GM13977 (cell line): ENCODE measurements around the gene GPX7.
A peak's percentile ranks its signal among the peaks of the same experiment; 100 is the strongest.

Experiments
- DNase-seq: peaks from one replicate; pipeline ENCODE4 v3.0.0; 2012; ENCODE audit warnings: low spot score
- in situ Hi-C: fragments of 300-500 bp; cut with MboI; formaldehyde crosslinking; loops from one replicate; pipeline ENCODE4 v1.12.0; 2022; ENCODE audit warnings: low sequenced_read_pairs, low pct_unique_long_range_greater_than_20kb, mixed read lengths, inconsistent platforms; ENCODE audit not compliant: unreplicated experiment
- TF ChIP-seq, protein P1 (sequence below): IDR thresholded peaks from 2 replicates; pipeline ENCODE4 v1.5.1; 2012; ENCODE audit warnings: mild to moderate bottlenecking, control low read depth; ENCODE audit not compliant: insufficient read depth; ENCODE audit errors: extremely low read depth, missing control alignments

The GPX7 gene

DNA sequence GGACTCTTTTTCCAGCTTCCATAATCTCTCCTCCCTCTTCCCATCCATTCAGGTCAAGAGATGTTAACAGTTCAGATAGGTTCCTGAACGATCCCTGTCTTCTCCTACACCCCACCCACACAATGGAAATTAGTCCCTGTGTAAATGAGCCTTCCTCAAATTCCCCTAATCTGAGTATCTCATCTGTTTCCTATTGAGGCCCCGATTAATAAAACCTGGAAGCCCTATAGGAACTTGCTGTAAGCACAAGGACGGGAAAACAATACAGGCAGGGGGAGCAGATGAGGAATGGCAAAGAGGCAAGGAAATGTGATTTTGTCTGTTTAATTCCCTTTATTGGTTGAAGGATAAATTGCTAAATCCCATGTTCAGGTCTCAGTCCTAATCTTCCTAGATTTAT lies 7.1 kb upstream of the GPX7 start:
- TF ChIP-seq, protein P1, sequence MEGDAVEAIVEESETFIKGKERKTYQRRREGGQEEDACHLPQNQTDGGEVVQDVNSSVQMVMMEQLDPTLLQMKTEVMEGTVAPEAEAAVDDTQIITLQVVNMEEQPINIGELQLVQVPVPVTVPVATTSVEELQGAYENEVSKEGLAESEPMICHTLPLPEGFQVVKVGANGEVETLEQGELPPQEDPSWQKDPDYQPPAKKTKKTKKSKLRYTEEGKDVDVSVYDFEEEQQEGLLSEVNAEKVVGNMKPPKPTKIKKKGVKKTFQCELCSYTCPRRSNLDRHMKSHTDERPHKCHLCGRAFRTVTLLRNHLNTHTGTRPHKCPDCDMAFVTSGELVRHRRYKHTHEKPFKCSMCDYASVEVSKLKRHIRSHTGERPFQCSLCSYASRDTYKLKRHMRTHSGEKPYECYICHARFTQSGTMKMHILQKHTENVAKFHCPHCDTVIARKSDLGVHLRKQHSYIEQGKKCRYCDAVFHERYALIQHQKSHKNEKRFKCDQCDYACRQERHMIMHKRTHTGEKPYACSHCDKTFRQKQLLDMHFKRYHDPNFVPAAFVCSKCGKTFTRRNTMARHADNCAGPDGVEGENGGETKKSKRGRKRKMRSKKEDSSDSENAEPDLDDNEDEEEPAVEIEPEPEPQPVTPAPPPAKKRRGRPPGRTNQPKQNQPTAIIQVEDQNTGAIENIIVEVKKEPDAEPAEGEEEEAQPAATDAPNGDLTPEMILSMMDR, result no peak
- in situ Hi-C loops, result no loop called here
- DNase-seq, result no peak

DNA sequence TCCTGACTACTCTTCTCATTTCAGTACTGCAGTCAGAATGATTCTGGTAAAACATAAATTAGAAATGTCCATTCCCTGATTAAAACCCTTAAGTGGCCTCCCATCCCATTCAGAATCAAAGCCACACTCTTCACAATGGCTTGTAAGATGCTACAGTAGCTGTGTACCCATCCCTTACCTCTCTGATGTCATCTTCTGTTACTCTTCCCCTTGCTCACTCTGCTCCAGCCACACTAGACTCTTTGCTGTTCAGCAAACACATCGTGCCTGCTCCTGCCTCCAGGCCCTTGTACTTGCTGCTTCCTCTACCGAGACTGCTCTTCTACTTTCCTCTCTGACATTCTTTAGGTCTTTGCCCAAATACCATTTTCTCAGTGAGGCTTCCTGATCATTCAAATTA lies 4.3 kb upstream of the GPX7 start:
- no peak for DNase-seq
- TF ChIP-seq, protein P1, result no peak
- in situ Hi-C loops, result no loop called here

DNA sequence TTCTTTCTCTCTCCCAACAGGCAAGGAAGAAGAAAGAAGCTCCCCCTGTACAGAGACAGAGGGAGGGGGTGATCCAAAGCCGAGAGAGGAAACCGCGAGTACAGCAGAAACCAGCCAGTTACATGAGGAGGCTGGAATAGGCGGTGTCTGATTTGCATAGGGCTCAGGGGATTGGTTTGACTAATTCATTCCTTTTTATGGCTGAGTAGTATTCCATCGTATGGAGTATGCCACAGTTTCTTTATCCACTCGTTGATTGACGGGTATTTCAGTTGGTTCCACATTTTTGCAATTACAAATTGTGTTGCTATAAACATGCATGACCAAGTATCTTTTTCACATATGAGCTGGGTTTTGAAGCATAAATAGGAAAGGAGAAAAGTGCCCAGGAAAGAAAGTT lies 3.4 kb upstream of the GPX7 start:
- in situ Hi-C loops, result no loop called here
- TF ChIP-seq, protein P1, result no peak
- DNase-seq, result no peak

DNA sequence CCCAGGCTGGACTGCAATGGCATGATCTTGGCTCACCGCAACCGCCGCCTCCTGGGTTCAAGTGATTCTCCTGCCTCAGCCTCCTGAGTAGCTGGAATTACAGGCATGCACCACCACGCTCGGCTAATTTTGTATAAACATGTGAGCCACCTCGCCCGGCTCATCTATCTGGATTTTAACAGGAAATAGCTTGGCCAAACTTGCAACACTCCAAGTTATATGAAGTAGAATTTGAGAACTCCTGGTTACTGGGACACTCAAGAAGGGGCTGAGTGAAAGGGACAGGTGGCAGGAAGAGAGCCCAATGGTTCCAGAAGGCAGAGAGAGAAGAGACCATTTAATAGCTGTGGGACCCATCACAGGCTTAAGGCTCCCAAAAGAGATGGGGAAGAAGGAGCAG lies 2.9 kb upstream of the GPX7 start:
- no peak for DNase-seq
- in situ Hi-C loops, result no loop called here
- TF ChIP-seq, protein P1, result no peak

DNA sequence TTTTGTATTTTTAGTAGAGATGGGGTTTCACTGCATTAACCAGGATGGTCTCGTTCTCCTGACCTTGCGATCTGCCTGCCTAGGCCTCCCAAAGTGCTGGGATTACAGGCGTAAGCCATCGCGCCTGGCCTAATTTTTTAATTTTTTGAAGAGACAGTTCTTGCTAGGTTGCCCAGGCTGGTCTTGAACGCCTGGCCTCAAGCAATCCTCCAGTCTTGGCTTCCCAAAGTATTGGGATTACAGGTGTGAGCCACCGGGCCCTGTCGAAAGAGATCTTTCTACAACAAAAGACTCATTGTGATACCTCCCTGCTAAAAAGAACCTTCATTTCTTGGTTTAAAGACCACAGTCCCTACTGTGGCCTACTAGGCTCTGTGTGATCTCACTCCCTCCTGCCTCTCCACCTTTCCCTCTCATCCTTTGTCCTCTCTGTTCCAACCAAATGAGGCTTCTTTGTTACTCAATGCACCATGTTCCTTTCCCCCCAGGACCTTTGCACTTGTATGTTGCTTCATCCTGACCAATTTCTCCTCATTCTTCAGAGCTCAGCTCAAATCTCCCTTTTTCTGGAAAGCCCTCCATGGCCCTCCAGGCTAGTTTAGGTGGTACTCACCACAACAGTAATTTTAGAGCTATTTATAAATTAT lies 1.5 kb upstream of the GPX7 start:
- DNase-seq, result no peak
- TF ChIP-seq, protein P1, result no peak
- in situ Hi-C loops, result no loop called here

DNA sequence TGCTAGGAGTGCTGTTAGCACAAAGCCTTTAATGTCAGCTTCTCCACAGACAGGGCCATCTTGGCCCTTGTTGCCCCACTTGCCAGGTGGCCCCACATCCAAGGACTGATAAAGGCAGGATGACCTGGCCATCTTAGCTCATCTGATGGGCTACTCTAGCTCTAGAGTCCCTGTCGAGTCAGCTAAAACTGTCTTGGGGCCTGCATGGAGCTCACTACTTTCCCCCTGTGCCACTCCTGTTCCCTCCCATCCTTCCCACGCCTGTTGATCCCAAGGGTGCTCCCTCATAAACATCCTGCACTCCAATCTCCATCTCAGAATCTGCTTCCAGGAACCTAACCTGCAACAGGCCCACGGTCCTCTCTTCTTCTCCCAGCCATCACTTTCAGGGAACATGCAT lies 652 bp upstream of the GPX7 start:
- TF ChIP-seq, protein P1, result no peak
- in situ Hi-C loops, result no loop called here
- peak; percentile 34 for DNase-seq
